Central memory CD4-positive, alpha-beta T cell (primary cell): ENCODE data around the gene SEL1L3.

Source experiments
- DNase-seq: peaks from one replicate; pipeline ENCODE4 v3.0.0; 2022

The SEL1L3 gene

DNA sequence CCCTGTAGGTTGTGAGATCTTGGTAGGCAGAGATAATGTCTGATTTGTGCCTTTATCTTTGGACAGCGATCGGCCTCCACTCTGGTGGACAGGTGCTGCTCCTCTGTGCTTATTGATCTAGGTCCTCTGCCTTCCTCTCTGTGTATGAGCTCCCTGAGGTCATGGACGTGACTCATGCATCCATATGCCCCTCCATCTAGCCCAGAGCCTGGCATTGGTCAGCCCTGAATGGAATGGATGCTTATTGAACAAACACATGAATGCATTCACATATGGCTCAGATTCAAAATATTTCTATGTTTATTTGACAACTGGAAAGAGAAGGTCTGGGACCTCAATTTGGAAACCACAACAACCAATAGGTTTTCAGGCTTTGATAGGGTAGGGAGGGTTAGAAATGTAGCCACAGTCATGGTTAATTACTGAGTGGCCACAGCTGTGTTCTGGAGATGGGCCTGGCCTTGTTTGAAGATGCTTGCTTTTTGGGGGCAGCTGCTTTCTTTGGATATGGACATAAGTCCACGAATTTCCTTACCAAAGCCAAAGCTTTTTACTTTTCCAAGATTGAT lies 76.2 kb downstream of the SEL1L3 start:
- no peak for DNase-seq

DNA sequence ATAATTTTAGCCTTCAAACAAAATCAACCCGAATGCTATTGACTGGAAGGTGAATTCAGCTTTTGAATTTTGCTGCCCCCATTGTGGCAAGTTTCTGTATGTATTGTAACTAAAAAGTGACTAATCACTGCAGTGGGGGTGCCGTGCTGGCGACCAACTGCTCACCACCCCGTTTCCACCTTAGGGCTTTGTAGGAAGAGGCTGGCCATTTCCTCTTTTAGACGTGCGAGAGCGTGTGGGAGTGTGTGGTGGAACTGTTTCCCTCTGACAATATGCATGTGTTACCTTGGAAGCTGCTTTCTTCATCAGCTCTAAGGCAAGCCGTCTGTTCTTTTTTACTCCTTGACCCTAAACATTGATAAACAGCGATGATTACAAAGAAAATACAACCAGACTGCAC lies 78.8 kb downstream of the SEL1L3 start:
- no peak for DNase-seq

DNA sequence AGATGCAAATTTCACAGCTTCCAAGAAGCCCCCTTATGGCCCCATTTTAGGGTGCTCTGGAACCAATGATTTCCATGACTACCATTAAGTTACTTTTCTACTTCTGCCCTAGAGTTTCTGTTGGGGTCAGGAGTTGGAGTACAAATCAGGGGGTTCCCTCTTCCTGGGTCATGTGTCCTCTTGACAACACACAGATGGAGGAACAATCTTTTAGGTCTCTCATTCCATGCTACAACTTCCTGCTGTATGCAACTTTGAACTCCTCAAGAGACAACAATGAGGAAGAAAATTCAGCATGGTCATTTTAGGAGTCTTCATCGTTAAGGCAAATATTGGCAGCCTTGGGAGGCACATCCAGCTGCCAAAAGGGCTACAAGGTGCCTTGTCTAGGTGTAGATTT lies 79.7 kb downstream of the SEL1L3 start:
- DNase-seq, result no peak

DNA sequence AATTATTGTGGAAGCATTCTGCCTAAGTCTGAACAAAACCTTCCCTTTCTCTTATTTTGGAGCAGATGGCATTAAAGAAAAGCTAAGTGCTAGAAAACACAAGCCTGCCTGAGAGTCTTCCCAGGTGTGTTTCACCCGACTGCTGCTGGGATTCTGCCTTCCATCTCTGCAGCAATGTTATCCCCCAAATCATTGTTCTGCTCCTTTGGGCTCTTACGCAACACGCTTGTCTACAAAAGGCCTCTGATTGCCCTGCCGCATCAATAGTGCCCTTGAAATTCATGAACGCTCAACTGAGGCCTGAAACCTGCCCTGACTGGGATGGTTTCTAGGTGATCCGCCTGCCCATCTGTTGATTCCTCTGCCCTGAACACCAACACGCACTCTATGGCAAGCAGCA lies 80.3 kb downstream of the SEL1L3 start:
- DNase-seq, result no peak

DNA sequence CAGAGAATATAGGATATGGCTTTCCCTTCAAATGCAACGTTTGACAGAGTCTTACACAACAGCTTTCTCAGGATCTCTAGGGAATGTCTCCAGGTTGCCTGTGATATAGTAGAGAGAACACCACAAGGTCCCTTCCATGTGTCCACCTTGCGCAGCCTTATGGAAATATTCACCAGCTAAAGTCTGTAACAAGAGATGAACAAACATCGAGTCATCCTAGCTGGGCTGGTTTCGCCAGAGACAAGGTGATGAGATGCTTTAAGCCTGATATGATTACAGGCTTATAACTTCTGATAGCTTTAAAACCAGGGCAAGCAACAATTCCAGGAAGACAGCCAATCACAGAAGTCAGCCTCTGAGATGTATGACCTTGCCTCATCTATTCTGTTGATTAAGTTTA lies 83.8 kb downstream of the SEL1L3 start:
- DNase-seq, result no peak

DNA sequence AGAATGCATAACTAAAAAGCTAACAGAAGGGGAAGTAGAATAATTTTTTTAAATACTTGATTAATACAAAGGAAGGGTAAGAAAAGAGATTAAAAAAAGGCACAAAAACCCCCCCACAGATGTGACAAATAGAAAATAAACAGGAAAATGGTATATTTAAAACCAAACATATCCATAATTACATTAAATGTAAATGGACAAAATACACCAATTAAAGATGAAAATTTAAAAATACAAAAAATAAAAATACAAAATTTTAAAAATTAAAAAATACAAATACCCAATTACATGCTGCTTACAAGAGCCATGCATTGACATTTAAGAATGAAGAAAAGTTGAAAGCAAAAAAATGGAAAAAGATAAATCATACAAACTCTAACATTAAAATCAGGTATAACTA lies 86.0 kb downstream of the SEL1L3 start:
- DNase-seq, result no peak

DNA sequence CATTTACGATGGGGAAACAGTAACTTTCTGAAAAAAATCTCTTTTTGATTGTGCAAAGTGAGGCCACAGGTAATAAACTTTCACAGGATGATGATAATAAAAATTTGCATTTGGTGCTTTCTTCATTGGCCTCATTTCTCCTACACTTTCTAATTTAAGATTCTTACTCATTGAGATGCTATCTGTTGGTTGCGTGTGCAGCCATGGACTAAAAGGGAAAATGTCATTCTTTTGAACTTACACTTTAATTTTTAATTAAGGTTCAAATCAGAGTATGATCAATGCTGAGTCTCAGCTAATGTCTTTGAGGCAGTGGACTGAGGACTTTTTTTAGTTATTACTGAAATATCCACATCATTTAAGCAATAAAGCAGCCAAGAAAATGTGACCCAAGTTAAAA lies 87.6 kb downstream of the SEL1L3 start:
- no peak for DNase-seq

DNA sequence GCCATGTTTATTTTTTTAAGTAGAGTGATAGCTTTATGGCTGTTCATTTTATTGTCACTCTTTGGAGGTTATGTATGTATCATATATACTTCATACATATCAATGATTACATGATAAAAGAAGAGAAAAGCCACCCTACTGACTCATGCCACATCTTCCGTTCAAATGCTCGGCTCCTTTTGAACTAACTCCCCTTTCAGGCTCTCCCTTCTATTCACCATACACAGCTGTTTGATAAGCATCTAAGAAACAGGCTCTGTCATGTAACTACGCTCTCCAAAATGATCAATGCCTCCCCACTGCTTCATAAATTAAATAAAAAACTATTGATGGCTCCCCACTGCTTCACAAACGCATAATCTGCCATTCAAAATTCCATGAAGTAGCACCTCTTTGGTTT lies 89.4 kb downstream of the SEL1L3 start:
- no peak for DNase-seq

DNA sequence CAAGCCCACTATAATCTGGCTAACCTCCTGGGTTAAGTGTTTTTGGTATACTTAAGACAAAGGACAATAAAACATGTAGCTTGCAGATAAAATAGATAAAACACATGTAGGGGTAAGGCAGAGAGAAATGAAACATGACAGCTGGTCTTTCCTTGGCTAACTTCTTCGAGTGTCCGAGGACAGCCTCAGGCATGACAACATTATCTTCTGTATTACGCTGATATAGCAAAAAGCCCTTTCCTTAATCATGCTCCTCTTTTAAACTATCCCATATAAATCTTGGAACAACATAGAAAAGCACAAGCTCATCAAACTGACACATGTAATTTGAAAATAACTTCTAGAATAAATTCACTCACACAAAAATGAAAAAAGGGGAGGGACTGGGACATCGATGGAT lies 91.1 kb downstream of the SEL1L3 start:
- DNase-seq, result no peak

DNA sequence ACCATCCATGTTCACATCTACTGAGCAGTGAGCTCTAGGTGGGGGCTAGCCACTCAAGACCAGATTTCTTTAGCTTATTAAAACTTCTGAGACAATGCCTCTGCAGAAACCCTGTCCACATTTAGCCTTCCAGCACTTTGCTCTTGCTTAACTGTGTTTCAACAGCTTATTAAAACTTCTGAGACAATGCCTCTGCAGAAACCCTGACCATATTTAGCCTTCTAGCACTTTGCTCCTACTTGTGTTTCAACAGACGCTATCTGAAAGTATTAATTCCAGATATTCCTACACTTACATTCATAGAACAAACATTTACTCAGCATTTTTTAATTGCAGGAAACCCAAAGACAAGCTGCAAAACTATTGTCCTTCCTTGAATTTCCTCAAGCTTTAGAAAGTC lies 91.9 kb downstream of the SEL1L3 start:
- DNase-seq, result no peak

DNA sequence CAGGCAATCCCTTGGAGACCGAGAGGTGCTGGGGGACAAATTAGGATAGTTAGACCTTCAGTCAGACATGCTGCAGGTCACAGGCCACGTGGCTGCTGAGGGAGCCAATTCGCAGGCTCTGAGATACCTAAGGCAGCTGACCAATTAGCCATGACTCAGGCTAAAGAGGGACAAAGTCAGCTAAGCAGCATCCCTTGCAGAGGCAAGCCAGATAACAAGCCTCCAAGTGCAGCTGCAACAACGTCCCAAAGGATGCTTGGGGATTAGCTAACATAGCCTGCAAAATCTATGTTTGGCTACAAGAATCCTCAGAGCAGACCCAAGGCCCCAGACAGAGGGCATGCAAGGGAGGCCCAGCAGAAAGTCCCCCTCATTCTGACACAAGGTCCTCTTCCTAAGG lies 93.5 kb downstream of the SEL1L3 start:
- DNase-seq, result no peak

DNA sequence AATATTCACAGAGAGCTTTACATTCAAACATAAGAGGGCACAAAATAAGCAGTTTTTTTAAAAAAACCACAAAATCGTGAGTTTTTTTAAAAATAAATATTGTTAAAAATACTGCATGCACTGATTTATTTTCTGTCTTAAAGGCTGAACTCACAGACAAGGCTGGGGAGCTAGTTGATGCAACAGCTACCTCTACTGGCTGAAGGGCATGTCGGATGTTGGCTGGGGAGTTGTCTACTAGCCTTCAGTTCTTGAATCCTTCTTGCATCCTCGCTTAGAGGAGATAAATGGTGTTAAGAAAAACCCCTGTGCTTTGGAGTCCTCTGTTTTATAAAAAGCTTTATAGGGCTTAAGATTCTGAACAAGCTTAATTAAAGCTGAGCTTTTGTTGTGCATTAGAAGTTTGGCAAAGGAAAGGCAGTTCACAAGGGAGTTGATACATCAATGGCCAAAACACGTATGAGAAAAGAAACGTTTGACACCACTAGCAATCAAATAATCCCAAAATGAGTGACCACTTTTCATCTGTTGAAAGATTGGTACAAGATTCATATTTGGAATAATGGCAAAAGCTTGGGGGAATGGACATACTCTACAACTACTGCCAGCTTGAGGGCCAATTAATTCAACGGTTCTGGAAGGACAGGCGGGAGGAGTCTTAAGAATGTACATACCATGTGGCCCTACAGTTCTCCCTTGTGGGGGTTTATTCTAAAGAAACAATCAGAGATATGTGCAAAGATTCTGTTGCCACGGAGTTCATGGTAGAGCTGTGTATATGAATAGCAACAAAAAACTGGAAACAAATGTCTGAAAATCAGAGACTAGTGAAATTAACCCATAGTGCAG lies 94.7 kb downstream of the SEL1L3 start:
- no peak for DNase-seq

DNA sequence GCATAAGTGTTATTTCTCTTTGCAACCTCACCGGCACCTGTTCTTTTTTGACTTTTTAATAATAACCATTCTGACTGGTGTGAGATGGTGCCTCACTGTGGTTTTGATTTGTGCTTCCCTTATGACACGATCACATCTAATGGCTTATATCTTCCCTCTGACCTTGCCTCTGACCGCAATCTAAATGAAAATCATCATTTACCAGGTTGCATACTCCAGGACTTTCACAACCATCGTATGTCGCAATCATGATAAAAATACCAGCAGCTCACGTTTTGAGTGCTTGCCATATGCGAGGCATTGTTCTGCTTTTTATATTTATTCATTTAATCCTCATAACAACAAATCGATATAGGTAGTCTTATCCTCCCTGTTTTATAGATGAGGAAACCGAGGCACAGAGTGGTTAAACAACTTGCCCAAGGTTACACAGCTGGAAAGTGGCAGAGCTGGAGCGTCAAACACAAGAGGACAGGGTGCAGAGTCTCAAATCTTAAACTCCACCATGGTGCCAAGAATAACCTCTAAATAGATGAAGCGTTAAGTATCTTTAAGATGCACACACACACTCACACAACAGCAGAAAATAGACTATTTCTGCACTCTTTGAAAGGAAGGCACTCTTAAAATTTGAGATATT lies 102.2 kb downstream of the SEL1L3 start:
- no peak for DNase-seq

DNA sequence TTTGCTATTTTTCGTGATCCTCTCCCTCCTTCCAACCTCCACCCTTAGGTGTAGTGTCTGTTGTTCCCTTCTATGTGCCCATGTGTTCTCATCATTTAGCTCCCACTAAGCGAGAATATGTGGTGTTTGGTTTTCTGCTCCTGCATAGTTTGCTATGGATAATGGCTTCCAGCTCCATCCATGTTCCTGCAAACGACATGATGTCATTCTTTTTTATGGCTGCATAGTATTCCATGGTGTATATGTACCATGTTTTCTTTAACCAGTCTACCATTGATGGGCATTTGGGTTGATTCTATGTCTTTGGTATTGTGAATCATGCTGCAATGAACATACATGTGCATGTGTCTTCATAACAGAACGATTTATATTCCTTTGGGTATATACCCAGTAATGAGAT lies 102.7 kb downstream of the SEL1L3 start:
- DNase-seq, result no peak

DNA sequence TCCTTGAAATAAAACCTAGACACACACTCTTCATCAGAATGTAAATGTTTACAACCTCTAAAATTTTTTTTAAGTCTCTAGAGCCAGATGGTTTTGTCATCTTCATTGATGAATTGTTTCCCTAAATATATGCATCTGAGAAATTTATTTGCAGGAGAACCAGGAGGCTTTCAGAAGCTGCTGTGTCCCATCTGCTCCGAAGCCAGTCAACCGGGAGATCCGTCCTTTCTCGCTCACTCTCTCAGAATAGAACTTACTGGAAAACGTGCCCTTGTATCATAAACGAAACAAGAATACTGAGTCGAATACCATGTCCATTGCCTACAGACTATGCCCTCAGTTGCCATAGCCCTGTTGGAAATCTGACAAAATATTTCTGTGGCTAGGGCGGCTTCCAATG lies 103.7 kb downstream of the SEL1L3 start:
- no peak for DNase-seq

DNA sequence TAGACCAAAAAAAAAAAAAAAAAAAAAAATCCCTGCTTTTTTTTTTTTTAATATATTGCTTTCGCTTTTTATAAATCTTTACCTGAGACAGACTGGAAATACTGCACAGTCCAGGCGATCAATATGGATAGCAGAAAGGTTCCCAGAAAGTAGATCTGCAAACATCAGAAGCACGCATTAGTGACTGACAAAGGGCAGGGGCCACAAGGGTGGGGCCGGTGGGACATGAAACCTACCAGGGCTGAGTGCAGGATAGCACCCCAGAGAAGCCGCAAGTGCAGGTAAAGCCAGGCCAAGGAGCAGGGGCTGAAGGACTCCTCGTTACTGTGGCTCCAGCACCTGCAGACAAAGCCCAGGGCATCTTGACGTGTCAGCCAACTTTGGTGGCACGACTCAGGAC lies 105.3 kb downstream of the SEL1L3 start:
- no peak for DNase-seq

DNA sequence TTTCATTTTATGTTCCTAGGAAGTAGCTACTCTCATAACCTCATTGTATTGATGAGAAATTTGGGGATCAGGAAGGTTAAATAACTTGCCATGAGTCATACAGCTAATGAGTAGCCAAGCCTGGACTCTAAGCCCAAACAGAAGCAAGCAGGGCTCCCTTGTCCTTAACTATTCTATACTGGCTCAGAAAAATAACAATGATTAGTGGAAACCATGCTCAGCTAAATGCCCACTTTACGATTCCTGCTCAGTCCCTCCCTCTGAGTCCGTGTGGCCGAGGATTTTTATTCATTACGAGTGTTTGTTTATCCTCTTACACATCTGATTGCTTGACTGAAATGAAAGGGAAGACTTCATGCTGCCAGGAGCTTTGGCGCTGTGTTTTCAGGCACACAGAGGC lies 106.3 kb downstream of the SEL1L3 start:
- DNase-seq, result no peak

DNA sequence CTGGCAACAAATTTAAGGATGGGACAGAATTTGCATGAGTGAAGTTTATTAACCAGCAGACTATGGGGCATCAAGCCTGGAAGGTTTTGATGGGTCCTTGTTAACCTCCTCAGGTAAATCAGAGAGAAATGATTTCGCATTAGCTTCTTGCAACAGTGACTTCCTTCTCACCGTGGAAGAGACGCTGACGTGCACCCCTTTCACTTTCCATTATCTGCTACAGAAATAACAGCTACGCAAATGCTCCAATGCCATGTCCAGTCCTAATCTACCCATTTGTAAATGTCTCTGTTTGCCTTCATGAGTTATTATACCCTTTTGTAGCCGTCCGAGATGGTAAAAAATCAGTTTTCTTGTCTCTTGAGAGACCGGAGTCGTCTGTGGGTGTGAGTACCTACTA lies 106.9 kb downstream of the SEL1L3 start:
- no peak for DNase-seq

DNA sequence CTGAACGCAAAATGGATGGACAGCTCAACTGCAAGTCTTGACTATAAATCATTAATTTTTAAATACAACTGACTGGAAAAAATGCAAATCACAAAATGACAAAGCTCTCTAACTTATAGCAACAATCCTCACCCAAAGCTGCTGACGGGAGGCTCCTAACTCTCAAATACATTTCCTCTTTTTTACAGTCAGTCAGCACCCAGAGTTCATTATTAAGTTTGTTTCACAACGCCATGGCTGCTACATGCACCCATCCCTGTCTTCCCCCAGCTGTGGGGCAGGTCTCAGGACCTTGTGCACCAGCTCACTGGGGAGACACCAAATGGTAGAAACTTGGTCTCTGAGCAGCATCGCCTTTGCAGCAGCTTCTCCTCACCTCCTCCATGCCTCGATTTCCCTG lies 109.5 kb downstream of the SEL1L3 start:
- DNase-seq, result no peak

DNA sequence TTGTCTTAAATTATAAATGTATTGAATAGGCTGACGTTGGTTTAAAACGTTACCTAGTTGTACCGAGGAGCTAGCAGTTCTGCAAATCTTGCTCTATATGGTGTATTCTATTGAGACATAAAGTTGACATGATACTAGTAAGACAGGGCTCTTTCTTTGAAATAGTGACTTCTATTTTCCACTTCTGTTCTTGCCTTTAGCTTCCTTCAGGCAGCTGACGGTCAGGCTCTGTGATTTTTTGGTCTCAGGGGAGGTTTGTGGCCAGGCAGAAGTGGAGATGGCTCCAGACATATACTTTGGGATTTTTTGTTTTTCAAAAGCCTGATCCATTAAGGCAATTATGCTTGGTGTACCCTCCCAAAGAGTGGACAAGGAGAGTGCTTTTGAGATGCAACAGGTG lies 111.9 kb downstream of the SEL1L3 start:
- no peak for DNase-seq

DNA sequence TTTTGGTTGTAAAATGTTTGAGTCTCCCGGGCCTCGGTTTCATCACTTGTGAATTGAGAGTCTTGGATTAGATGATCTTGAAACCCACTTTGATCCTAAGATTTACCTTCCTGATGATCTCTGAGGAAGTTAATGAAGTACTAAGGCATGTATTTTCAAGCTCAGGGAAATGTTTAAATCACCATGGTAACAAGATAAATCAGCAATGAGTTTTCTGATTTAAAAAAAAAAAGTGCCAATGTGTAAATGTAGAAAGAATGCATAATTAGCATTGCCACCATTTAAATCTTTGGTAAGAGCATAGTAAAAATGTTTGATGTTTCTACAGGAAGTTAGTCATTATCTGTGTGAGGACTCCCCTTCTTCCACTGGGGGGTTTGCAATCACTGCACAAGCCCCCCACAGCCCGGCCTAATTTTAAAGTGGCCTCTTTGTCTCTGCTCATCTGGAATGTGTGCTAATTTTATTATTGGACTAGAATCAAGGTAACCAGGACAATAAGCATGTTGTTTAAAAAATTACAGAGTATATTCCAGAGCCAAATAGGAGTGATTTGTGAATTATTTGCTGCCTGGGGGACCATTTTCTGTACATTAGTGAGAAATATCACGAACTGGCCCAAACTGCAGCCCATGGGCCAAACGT lies 113.5 kb downstream of the SEL1L3 start:
- no peak for DNase-seq

DNA sequence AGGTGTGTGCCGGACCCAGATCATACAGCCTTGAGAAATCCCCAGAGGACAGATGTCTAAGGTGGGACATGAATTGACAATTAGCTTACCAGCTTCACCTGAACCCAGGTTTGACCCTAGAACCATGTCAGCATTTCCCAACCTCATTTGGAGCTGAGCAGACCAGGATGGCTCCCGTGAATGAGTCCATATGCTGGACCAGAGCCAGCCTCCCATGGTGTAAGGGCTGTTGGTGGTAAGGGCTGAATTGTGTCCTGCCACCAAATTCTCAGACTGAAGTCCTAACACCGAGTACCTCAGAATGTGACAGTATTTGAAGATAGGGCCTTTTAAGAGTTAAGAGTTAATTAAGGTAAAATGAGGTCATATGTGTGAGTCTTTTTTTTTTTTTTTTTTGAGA lies 118.8 kb downstream of the SEL1L3 start:
- DNase-seq, result no peak

DNA sequence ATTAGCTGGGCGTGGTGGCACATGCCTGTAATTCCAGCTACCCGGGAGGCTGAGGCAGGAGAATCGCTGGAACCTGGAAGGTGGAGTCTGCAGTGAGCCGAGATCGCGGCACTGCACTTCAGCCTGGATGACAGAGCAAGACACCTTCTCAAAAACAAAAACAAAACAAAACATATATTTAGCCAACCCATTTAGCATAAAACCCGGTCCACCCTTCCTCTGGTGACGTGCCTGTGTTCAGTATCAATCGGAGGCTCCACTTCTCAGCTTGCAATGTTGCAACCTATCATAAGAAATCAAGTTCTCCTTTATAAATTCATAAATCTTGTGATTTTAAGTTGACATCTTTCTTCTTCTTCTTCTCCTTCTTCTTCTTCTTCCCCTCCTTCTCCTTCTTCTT lies 133.2 kb downstream of the SEL1L3 start:
- no peak for DNase-seq

DNA sequence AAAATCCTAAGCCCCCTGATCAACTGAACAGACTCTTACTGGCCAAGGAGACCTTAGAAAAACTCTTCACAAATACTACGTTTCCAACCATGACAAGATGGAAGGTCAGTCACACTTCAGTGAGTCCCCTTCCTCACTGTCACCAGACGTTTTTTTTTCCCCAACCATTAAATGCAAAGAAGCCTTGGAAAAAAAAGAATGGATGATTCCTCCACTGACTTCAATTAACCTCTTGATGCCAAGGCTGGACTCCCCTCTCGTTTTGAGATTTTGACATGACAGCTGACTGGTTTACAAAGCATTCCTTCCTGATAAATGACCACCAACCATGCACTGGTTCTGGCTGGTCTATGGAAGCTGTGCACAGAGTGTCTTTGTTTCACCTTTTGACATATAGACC lies 133.9 kb downstream of the SEL1L3 start:
- DNase-seq, result no peak
